ENCODE results near the gene TLE1.

DNA sequence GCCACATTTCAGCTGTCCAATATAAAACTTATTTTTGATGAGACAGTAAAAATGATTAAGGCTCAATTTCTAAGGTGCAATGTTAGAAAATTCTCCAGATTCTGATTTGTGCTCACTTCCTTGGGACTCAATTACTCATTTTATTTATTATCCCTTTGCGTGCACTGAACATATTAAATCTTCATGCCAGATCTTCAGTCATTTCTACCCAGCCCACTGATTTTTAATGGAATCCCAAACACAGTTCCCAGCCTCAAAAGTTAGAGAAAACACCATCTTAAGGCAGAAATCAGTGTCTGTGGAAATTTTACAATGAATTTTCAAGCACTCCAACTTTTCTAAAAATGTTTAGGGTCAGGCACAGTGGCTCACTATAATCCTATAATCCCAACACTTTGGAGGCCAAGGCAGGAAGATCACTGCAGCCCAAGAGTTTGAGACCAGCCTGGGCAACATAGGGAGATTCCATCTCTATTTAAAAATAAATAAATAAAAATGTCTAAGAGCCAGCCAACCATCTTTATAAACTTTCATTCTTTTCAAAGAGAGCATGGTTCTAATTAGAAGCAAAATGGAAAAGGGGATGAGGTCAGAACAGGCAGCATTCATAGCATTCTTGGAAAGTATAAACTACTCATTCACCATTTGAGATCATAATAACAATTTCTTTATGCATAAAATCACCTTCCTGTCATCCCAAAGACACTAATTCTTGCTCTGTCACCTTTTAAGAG is 53.7 kb downstream of the TLE1 start:
- TF ChIP-seq EZH2 (IDR thresholded peaks at IDR 0.05; ENCODE audit: borderline replicate concordance) (no peak), EZH2phosphoT487 (IDR thresholded peaks at IDR 0.05; ENCODE audit: low read depth, severe bottlenecking, unreplicated experiment) (no peak)
- TF ChIP-seq, protein P1, sequence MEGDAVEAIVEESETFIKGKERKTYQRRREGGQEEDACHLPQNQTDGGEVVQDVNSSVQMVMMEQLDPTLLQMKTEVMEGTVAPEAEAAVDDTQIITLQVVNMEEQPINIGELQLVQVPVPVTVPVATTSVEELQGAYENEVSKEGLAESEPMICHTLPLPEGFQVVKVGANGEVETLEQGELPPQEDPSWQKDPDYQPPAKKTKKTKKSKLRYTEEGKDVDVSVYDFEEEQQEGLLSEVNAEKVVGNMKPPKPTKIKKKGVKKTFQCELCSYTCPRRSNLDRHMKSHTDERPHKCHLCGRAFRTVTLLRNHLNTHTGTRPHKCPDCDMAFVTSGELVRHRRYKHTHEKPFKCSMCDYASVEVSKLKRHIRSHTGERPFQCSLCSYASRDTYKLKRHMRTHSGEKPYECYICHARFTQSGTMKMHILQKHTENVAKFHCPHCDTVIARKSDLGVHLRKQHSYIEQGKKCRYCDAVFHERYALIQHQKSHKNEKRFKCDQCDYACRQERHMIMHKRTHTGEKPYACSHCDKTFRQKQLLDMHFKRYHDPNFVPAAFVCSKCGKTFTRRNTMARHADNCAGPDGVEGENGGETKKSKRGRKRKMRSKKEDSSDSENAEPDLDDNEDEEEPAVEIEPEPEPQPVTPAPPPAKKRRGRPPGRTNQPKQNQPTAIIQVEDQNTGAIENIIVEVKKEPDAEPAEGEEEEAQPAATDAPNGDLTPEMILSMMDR (IDR thresholded peaks at IDR 0.05; ENCODE audit: poor library complexity): no peak

All from hepatocyte (in vitro differentiated cells).